Dendritic cell treated with granulocyte-macrophage colony-stimulating factor and Interleukin-4, amounts not matched to agents 40 ng/mL and 50 ng/mL, for 4 days (primary cell): ENCODE data around the gene P4HA1.
"Not testable (repeated sequence)": the region's sequence is repeated elsewhere in the genome, so short reads cannot be mapped to it uniquely, and the experiment has no call there.

Experiments
- H3K27ac Mint-ChIP-seq: one replicate; pipeline ENCODE4 v1.8.0; 2022; ENCODE audit warnings: mild to moderate bottlenecking, mixed read lengths
- H3K27me3 Mint-ChIP-seq: one replicate; pipeline ENCODE4 v1.8.0; 2022; ENCODE audit warnings: mild to moderate bottlenecking, mixed read lengths
- H3K36me3 Mint-ChIP-seq: one replicate; pipeline ENCODE4 v1.8.0; 2022; ENCODE audit warnings: low read depth, mixed read lengths
- H3K4me1 Mint-ChIP-seq: one replicate; pipeline ENCODE4 v1.8.0; 2022; ENCODE audit warnings: low read depth, mixed read lengths
- H3K4me3 Mint-ChIP-seq: one replicate; pipeline ENCODE4 v1.8.0; 2022; ENCODE audit warnings: mild to moderate bottlenecking, moderate library complexity, mixed read lengths
- H3K9me3 Mint-ChIP-seq: one replicate; pipeline ENCODE4 v1.8.0; 2022; ENCODE audit warnings: mixed read lengths
- intact Hi-C: fragments of 100-400 bp; cut with micrococcal nuclease; formaldehyde crosslinking; loops from one replicate; pipeline ENCODE4 v1.15.0; 2022

Gene P4HA1

DNA sequence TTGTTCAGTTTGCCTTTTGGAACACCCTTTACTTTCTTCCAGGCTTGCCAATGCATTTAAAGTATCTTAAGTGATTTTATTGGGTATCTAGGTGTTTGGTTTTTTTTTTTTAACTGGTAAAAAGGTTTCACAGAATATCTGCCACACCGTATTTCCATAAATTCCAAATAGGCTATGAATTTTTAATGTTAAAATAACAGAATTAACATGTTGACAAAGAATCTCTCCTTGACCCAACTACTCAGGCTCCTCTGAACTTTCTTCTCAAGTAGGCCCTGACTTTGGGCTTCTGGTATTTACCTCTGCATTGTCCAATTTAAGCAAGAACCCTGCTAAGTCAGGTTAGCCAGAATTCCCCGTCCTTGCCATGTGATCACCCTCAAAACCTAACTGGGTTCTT is 80.9 kb downstream of the P4HA1 start:
- no peak overlapping the region for H3K27ac Mint-ChIP-seq
- H3K4me1 Mint-ChIP-seq = no peaks in the 10 kb centered on the region
- H3K27me3 Mint-ChIP-seq = no peaks in the 10 kb centered on the region
- intact Hi-C loops = no loop called here
- no peaks in the 10 kb centered on the region for H3K9me3 Mint-ChIP-seq
- H3K4me3 Mint-ChIP-seq = no peak overlapping the region
- H3K36me3 Mint-ChIP-seq = peaks cover 90% of the 10 kb centered on the region

GRCh38 chr10:73003822-73004221 is 92.8 kb downstream of the P4HA1 start:
- Mint-ChIP-seq H3K27ac (no peak overlapping the region), H3K4me1 (no peaks in the 10 kb centered on the region), H3K4me3 (no peak overlapping the region), H3K27me3 (no peaks in the 10 kb centered on the region), H3K36me3 (peaks cover 83% of the 10 kb centered on the region), H3K9me3 (no peaks in the 10 kb centered on the region)
- intact Hi-C loops = no loop called here

DNA sequence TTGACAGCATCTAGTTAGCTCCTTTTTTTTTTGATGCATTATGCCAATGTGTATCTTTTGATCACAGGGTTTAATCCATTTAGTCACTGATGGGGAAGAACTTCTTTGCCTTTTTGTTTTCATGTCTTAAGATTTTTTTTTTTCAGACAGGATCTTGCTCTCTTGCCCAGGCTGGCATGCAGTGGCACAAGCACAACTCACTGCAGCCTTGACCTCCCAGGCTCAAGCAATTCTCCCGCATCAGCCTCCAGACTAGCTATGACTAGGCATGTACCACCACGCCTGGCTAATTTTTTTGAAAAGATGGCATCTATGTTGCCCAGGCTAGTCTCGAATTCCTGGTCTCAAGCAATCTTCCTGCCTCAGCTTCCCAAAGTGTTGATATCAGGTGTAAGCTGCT is 95.7 kb downstream of the P4HA1 start:
- Mint-ChIP-seq H3K9me3 (no peaks in the 10 kb centered on the region), H3K27ac (no peak overlapping the region), H3K27me3 (no peaks in the 10 kb centered on the region), H3K4me3 (no peak overlapping the region), H3K36me3 (peaks cover 64% of the 10 kb centered on the region), H3K4me1 (no peaks in the 10 kb centered on the region)
- intact Hi-C loops = no loop called here

DNA sequence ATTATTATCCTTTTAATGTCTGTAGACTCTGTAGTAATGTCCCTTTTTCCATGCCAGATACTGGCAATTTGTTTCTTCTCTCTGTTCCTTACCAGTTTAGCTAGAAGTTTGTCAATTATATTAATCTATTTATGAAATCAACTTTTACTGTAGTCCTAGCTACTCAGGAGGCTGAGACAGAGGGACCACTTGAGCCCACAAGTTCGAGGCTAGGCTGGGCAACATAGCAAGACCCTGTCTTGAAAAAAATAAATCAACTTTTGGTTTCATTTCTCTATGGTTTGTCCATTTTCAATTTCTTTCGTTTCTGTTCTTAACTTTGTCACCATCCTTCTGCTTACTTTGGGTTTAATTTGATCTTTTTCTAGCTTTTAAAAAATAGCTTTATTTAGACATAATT is 99.6 kb downstream of the P4HA1 start:
- no peaks in the 10 kb centered on the region for H3K9me3 Mint-ChIP-seq
- no peaks in the 10 kb centered on the region for H3K27me3 Mint-ChIP-seq
- H3K27ac Mint-ChIP-seq = no peak overlapping the region
- intact Hi-C loops = no loop called here
- peaks cover 54% of the 10 kb centered on the region for H3K36me3 Mint-ChIP-seq
- no peaks in the 10 kb centered on the region for H3K4me1 Mint-ChIP-seq
- H3K4me3 Mint-ChIP-seq = no peak overlapping the region

GRCh38 chr10:72995459-72995858 is 101.2 kb downstream of the P4HA1 start:
- H3K27me3 Mint-ChIP-seq, H3K4me1 Mint-ChIP-seq, H3K27ac Mint-ChIP-seq, H3K4me3 Mint-ChIP-seq, intact Hi-C loops, H3K9me3 Mint-ChIP-seq: not testable (repeated sequence)
- peaks cover 54% of the 10 kb centered on the region for H3K36me3 Mint-ChIP-seq

DNA sequence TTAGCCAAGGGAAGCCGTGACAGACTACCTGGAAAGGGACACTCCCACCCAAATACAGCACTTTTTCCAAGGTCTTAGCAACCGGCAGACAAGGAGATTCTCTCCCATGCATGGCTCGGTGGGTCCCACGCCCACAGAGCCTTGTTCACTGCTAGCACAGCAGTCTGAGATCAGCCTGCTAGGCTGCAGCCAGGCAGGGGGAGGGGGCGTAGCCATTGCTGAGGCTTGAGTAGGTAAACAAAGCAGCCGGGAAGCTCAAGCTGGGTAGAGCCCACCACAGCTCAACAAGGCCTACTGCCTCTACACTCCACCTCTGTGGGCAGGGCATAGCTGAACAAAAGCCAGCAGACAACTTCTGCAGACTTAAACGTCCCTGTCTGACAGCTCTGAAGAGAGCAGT is 106.9 kb downstream of the P4HA1 start:
- H3K4me3 Mint-ChIP-seq, H3K27ac Mint-ChIP-seq, H3K27me3 Mint-ChIP-seq, H3K4me1 Mint-ChIP-seq, intact Hi-C loops, H3K9me3 Mint-ChIP-seq: not testable (repeated sequence)
- H3K36me3 Mint-ChIP-seq = peaks cover 48% of the 10 kb centered on the region

DNA sequence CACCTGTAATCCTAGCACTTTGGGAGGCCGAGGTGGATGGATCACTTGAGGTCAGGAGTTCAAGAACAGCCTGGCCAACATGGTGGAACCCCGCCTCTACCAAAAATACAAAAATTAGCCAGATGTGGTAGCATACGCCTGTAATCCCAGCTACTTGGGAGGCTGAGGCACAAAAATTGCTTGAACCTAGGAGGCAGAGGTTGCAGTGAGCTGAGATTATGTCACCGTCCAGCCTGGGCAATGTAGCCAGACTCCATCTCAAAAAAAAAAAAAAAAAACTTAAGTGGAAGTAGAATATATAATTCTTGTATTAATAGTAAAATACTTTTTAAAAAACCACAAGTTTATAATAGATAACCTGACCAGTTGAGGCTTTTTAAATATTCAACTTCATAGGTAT is 112.0 kb downstream of the P4HA1 start:
- H3K9me3 Mint-ChIP-seq = peaks cover 32% of the 10 kb centered on the region
- H3K27me3 Mint-ChIP-seq, H3K4me1 Mint-ChIP-seq, intact Hi-C loops, H3K27ac Mint-ChIP-seq, H3K36me3 Mint-ChIP-seq, H3K4me3 Mint-ChIP-seq: not testable (repeated sequence)

GRCh38 chr10:72981882-72982529 is 114.7 kb downstream of the P4HA1 start:
- no peaks in the 10 kb centered on the region for H3K4me1 Mint-ChIP-seq
- peaks cover 2% of the 10 kb centered on the region for H3K27me3 Mint-ChIP-seq
- peaks cover 58% of the 10 kb centered on the region for H3K9me3 Mint-ChIP-seq
- no peak overlapping the region for H3K27ac Mint-ChIP-seq
- no peak overlapping the region for H3K4me3 Mint-ChIP-seq
- no peaks in the 10 kb centered on the region for H3K36me3 Mint-ChIP-seq
- intact Hi-C loops = no loop called here

DNA sequence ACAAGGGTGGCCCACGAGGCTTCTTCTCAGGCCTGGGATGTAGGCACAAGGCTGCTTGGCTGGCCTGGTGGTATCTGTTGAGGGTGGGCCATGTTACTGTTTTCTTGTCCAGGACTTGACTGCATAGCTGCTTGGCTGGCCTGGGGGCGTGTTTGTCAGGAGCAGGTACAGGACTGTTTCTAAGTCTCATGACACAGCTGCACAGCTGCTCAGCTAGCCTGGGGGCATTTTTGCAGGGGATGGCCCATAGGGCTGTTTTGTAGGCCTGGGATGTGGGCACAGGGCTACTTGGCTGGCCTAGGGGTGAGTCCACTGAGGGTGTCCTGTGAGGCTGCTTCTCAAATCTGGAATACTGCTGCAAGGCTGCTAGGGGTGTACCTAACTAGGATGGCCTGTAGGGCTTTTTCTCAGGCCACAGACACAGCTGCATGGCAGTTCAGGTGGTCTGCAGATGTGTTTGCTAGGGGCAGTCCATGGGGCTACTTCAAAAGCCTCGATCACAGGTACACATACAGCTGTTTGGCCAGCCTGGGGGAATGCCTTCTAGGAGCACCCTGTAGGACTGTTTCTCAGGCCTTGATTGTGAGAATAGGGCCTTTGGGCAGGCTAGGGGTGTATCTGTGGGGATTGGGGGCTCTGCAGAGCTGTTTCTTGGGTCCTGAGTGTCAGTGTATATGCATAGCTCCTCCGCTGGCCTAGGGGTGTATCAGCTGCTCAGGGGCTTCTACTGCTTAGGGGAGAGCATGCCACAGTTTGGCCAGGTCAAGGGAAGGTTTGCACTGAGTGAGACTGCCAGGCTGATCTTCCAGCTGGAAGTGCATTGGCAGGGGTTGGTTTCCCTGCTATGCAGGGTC is 115.4 kb downstream of the P4HA1 start:
- no peaks in the 10 kb centered on the region for H3K4me1 Mint-ChIP-seq
- H3K27me3 Mint-ChIP-seq = peaks cover 2% of the 10 kb centered on the region
- intact Hi-C loops = no loop called here
- no peak overlapping the region for H3K4me3 Mint-ChIP-seq
- no peaks in the 10 kb centered on the region for H3K36me3 Mint-ChIP-seq
- no peak overlapping the region for H3K27ac Mint-ChIP-seq
- H3K9me3 Mint-ChIP-seq = peaks cover 65% of the 10 kb centered on the region

- Mint-ChIP-seq H3K36me3 (no peaks in the 10 kb centered on the region), H3K27me3 (peaks cover 3% of the 10 kb centered on the region), H3K4me1 (no peaks in the 10 kb centered on the region), H3K9me3 (peaks cover 74% of the 10 kb centered on the region), H3K4me3 (no peak overlapping the region), H3K27ac (no peak overlapping the region)
- intact Hi-C loops = no loop called here
These were observed 116.3 kb downstream of the P4HA1 start for GRCh38 chr10:72980348-72980747.

GRCh38 chr10:72979709-72980108 is 117.0 kb downstream of the P4HA1 start:
- intact Hi-C loops = no loop called here
- Mint-ChIP-seq H3K4me1 (no peaks in the 10 kb centered on the region), H3K27me3 (peaks cover 3% of the 10 kb centered on the region), H3K9me3 (peaks cover 81% of the 10 kb centered on the region), H3K4me3 (no peak overlapping the region), H3K36me3 (no peaks in the 10 kb centered on the region), H3K27ac (no peak overlapping the region)

- Mint-ChIP-seq H3K9me3 (peaks cover 72% of the 10 kb centered on the region), H3K27ac (no peak overlapping the region), H3K4me3 (no peak overlapping the region), H3K27me3 (peaks cover 5% of the 10 kb centered on the region), H3K36me3 (no peaks in the 10 kb centered on the region), H3K4me1 (no peaks in the 10 kb centered on the region)
- intact Hi-C loops = no loop called here
These were observed 119.8 kb downstream of the P4HA1 start for GRCh38 chr10:72976886-72977285.
